Mesodermal cell (in vitro differentiated cells): Measurements from ENCODE around the gene TRPM2.

ENCODE experiments used
- H3K27ac ChIP-seq: 2 replicates; pipeline ENCODE4 v1.7.0; 2013; ENCODE audit warnings: mild to moderate bottlenecking, low read depth, low read length, moderate library complexity; ENCODE audit not compliant: severe bottlenecking
- H3K36me3 ChIP-seq: 2 replicates; pipeline ENCODE4 v1.7.1; 2013; ENCODE audit warnings: mild to moderate bottlenecking, low read length, moderate library complexity; ENCODE audit not compliant: control insufficient read depth, insufficient read depth
- H3K4me1 ChIP-seq: one replicate; pipeline ENCODE4 v1.7.1; 2013; ENCODE audit warnings: mild to moderate bottlenecking, low read length; ENCODE audit not compliant: insufficient read depth, control insufficient read depth, poor library complexity, severe bottlenecking
- H3K4me3 ChIP-seq: 2 replicates; pipeline ENCODE4 v1.7.0; 2013; ENCODE audit warnings: low read length, control low read depth, mild to moderate bottlenecking; ENCODE audit not compliant: insufficient read depth, poor library complexity, severe bottlenecking; ENCODE audit errors: extremely low read depth
- H3K9me3 ChIP-seq: 2 replicates; pipeline ENCODE4 v1.7.1; 2013; ENCODE audit warnings: mild to moderate bottlenecking, low read length, moderate library complexity; ENCODE audit not compliant: control insufficient read depth
- WGBS, 2 experiments: methylation state at CpG; one replicate each; pipeline ENCODE4 v1.1.5; 2013; ENCODE audit warnings: missing lambda C conversion rate in 2 of 2; ENCODE audit not compliant: insufficient coverage in 2 of 2; 5-methylcytosine and 5-hydroxymethylcytosine counted together

The TRPM2 gene

GRCh38 chr21:44484498-44485253, 131.3 kb downstream of the TRPM2 start:
- Histone ChIP-seq H3K4me3 (no peak overlapping the region), H3K4me1 (peaks cover 4% of the 10 kb centered on the region)

GRCh38 chr21:44485254-44485793, 131.9 kb downstream of the TRPM2 start:
- Histone ChIP-seq H3K36me3 (no peaks in the 10 kb centered on the region), H3K4me3 (no peak overlapping the region), H3K9me3 (no peaks in the 10 kb centered on the region), H3K4me1 (peaks cover 4% of the 10 kb centered on the region), H3K27ac (no peak overlapping the region)
- 83 to 91% methylated on average over 18 to 25 of the region's 25 CpGs for WGBS, 2 experiments

More at GRCh38 chr21:44484498-44485253, 131.3 kb downstream of the TRPM2 start:
- no peaks in the 10 kb centered on the region for H3K36me3 ChIP-seq
- no peaks in the 10 kb centered on the region for H3K9me3 ChIP-seq
- H3K27ac ChIP-seq, result no peak overlapping the region
- WGBS, 2 experiments, result 90 to 95% methylated on average over 7 to 21 of the region's 43 CpGs

DNA sequence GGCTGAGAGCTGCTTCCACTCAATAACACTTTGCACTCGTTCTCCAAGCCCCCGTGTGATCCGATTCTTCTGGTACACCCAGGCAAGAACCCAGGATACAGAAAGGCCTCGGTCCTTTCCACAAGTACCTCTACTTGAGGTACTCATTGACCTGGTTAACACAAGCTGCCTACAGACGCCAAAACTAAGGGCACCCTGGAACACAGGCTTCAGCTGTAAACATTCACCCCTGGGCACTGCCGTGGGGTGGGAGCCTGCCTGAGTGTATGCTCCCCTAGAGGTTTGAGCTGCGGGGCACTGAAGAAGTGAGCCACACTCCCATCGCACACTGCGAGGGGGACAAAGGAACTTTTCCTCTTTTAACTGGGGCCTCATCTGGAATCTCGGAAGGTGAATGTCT, 132.4 kb downstream of the TRPM2 start:
- Histone ChIP-seq H3K4me1 (peaks cover 4% of the 10 kb centered on the region), H3K36me3 (no peaks in the 10 kb centered on the region), H3K9me3 (peaks cover 4% of the 10 kb centered on the region), H3K27ac (no peak overlapping the region), H3K4me3 (no peak overlapping the region)
- WGBS, 2 experiments, result 91 to 98% methylated on average over 7 to 8 of the region's 10 CpGs

DNA sequence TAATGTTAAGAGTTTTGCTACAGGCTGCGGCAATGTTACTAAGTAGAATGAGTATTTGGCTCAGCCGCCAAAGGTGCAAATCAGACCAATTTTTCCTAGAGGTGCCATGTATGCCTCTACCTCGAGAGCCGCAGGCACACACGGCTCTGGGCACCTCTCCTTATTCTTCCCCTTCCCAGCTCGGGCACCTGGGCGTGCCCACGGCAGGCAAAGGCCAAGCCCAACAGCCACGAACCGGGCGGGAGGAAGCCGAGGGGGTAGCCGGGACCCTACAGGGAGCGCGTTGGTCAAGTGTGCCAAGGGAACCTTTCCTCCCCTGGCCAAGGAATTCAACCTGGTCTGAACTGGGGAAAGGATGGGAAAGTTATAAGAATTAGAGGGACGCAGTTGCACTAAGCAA, 132.9 kb downstream of the TRPM2 start:
- Histone ChIP-seq H3K4me3 (no peak overlapping the region), H3K36me3 (no peaks in the 10 kb centered on the region), H3K27ac (no peak overlapping the region)

DNA sequence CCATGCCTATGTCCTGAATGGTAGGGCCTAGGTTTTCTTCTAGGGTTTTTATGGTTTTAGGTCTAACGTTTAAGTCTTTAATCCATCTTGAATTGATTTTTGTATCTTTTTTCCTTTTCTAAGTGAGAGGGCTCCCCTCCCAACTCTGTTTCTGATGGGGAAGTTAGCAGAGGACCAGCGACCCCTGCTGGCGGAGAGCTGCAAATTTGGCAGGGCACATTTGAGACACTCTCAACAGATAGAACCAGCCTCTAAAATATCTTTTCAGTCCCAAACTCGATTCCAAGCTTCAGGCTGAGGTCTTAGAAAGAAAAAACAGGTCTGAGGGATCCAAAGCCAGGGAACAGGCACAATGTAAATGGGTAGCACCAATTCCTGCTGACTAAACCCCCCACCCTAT, 134.4 kb downstream of the TRPM2 start:
- Histone ChIP-seq H3K27ac (no peak overlapping the region), H3K4me3 (no peak overlapping the region), H3K9me3 (peaks cover 19% of the 10 kb centered on the region), H3K36me3 (no peaks in the 10 kb centered on the region), H3K4me1 (no peaks in the 10 kb centered on the region)
- 0% methylated on average over 1 of the region's 4 CpGs; no CpG with 5 or more reads in 1 of the 2 experiments for WGBS, 2 experiments

More for the DNA sequence above, 132.9 kb downstream of the TRPM2 start:
- Histone ChIP-seq H3K4me1 (peaks cover 4% of the 10 kb centered on the region), H3K9me3 (peaks cover 5% of the 10 kb centered on the region)
- 88 to 91% methylated on average over 7 to 15 of the region's 16 CpGs for WGBS, 2 experiments

GRCh38 chr21:44489962-44490361, 136.5 kb downstream of the TRPM2 start:
- Histone ChIP-seq H3K36me3 (no peaks in the 10 kb centered on the region), H3K4me1 (no peaks in the 10 kb centered on the region), H3K4me3 (no peak overlapping the region), H3K9me3 (peaks cover 38% of the 10 kb centered on the region), H3K27ac (no peak overlapping the region)
- WGBS, 2 experiments, result 36 to 43% methylated on average over 5 to 6 of the region's 7 CpGs

- peaks cover 39% of the 10 kb centered on the region for H3K9me3 ChIP-seq
- H3K36me3 ChIP-seq, result no peaks in the 10 kb centered on the region
- H3K4me3 ChIP-seq, result no peak overlapping the region
- WGBS, 2 experiments, result 96 to 98% methylated on average over 10 to 16 of the region's 19 CpGs
- no peaks in the 10 kb centered on the region for H3K4me1 ChIP-seq
- no peak overlapping the region for H3K27ac ChIP-seq
Measured at GRCh38 chr21:44490405-44490804, 137.0 kb downstream of the TRPM2 start.

- H3K4me3 ChIP-seq, result no peak overlapping the region
- H3K36me3 ChIP-seq, result no peaks in the 10 kb centered on the region
- WGBS, 2 experiments, result 91 to 99% methylated on average over 4 to 6 of the region's 9 CpGs
- H3K27ac ChIP-seq, result no peak overlapping the region
- no peaks in the 10 kb centered on the region for H3K4me1 ChIP-seq
- peaks cover 44% of the 10 kb centered on the region for H3K9me3 ChIP-seq
Measured at GRCh38 chr21:44490816-44491215, 137.4 kb downstream of the TRPM2 start.
